HepG2 (cell line): ENCODE measurements around the gene GRIK3. TPM values are rescaled to one million over a fixed set of nuclear protein-coding genes. Genes with fewer than 3 reads are reported as not detected.

Experiments
- ATAC-seq: fragments of 200-7000 bp; cut with Tn5 transposase; 3 replicates; pipeline ENCODE4 v1.9.1; 2020; ENCODE audit warnings: mild to moderate bottlenecking, moderate library complexity
- BruUV-seq: library from RNA; stranded (reverse); fragments of 400-500 nt; replicated peaks from 2 replicates; lab custom pipeline; 2021; lab: Mats Ljungman, UMichigan
- CTCF ChIA-PET: fragments of 300-600 bp; formaldehyde crosslinking; extraction: SDS; loops from one replicate; lab custom pipeline; 2021; ENCODE audit warnings: low total read pairs, inconsistent platforms, low intra/inter-chr PET ratio; lab: Yijun Ruan, JAX
- POLR2A ChIA-PET: fragments of 350-600 bp; sonication (Branson Sonifier 250); formaldehyde crosslinking; loops from one replicate; lab custom pipeline; 2020; ENCODE audit warnings: antibody characterized with exemption, inconsistent platforms; lab: Yijun Ruan, JAX
- DNase-seq: peaks from one replicate; pipeline ENCODE4 v3.0.0-alpha.2; 2015; ENCODE audit warnings: low spot score
- FAIRE-seq: peaks from 3 replicates; lab custom pipeline; 2011; peaks lifted over from hg19 to GRCh38; lab: Jason Lieb, UNC
- H2AFZ ChIP-seq: one replicate; pipeline ENCODE4 v1.6.1; 2011; ENCODE audit warnings: low read length, inconsistent platforms
- H3K27ac ChIP-seq: fragments of 300-600 bp; 3 replicates; pipeline ENCODE4 v1.8.0; 2011; ENCODE audit warnings: mixed run types, mild to moderate bottlenecking, mixed read lengths, low read length, inconsistent platforms; ENCODE audit not compliant: insufficient read depth; ENCODE audit errors: extremely low read length
- H3K27me3 ChIP-seq, 2 experiments: fragments of 200-600 bp in 1 of 2; 2 replicates in 1 of 2; 3 replicates in 1 of 2; pipeline versions ENCODE4 v1.6.0 to v1.8.0; 2011; ENCODE audit warnings: low read length in 2 of 2, mild to moderate bottlenecking in 2 of 2, moderate library complexity in 2 of 2, inconsistent platforms in 1 of 2; ENCODE audit not compliant: insufficient read depth in 2 of 2, control insufficient read depth in 1 of 2
- H3K36me3 ChIP-seq, 2 experiments: fragments of 200-600 bp in 1 of 2; replicated peaks in 1 of 2; 2 replicates in 1 of 2; 3 replicates in 1 of 2; pipeline versions ENCODE4 v1.5.1 to v1.8.0; 2011; ENCODE audit warnings: low read length in 2 of 2, inconsistent platforms in 1 of 2; ENCODE audit not compliant: insufficient read depth in 2 of 2, control insufficient read depth in 1 of 2
- H3K4me1 ChIP-seq: 2 replicates; pipeline ENCODE4 v1.5.1; 2012; ENCODE audit warnings: low read length, inconsistent platforms; ENCODE audit not compliant: insufficient read depth
- H3K4me2 ChIP-seq: 2 replicates; pipeline ENCODE4 v1.6.0; 2011; ENCODE audit warnings: low read depth, low read length, inconsistent platforms
- H3K4me3 ChIP-seq, 3 experiments: fragments of 200-600 bp in 1 of 3; sonication (generic), shearing (Covaris generic) in 1 of 3; replicated peaks in 1 of 3; 2 replicates each; pipeline ENCODE4 v1.5.1; 2011 to 2016; ENCODE audit warnings: low read length in 3 of 3, inconsistent platforms in 2 of 3, low read depth in 2 of 3, mild to moderate bottlenecking in 2 of 3, control low read depth in 1 of 3, mixed read lengths in 1 of 3; ENCODE audit not compliant: insufficient read depth in 1 of 3
- H3K79me2 ChIP-seq: one replicate; pipeline ENCODE4 v1.6.1; 2011; ENCODE audit warnings: low read length, inconsistent platforms; ENCODE audit not compliant: insufficient read depth
- H3K9ac ChIP-seq: 2 replicates; pipeline ENCODE4 v1.6.0; 2011; ENCODE audit warnings: mild to moderate bottlenecking, low read depth, low read length, inconsistent platforms; ENCODE audit not compliant: insufficient read depth
- H3K9me3 ChIP-seq: 2 replicates; pipeline ENCODE4 v1.5.1; 2012; ENCODE audit warnings: mild to moderate bottlenecking, low read length
- H4K20me1 ChIP-seq: 2 replicates; pipeline ENCODE4 v1.6.0; 2011; ENCODE audit warnings: inconsistent platforms, mild to moderate bottlenecking, low read length, moderate library complexity; ENCODE audit not compliant: insufficient read depth
- HOXA5 ChIP-seq: sonication (generic); formaldehyde crosslinking; IDR thresholded peaks from 2 replicates; pipeline ENCODE4 v1.4.0; 2020; ENCODE audit warnings: missing genetic modification reagents
- WGBS: methylation state at CpG from one replicate; pipeline ENCODE4 v1.1.6; 2017; ENCODE audit warnings: low lambda C conversion rate; 5-methylcytosine and 5-hydroxymethylcytosine counted together
- in situ Hi-C: cut with HindIII; loops from 2 replicates; pipeline ENCODE4 v1.10.0; 2017; ENCODE audit warnings: low pct_unique_long_range_greater_than_20kb; ENCODE audit not compliant: extremely low pct_ligation_motif_present
- intact Hi-C: fragments of 100-400 bp; cut with micrococcal nuclease; formaldehyde crosslinking; loops from one replicate; pipeline ENCODE4 v1.10.0; 2022; ENCODE audit not compliant: unreplicated experiment
- polyA plus RNA-seq, 8 experiments: library from polyadenylated mRNA; depleted of rRNA in 3 of 8; stranded (reverse) in 7 of 8; unstranded in 1 of 8; fragments of >200 nt; fragmentation: Illumina TruSeq in 4 of 8; extraction: Trizol in 4 of 8; gene quantifications; 2 replicates each; pipeline versions ENCODE4 v1.2.1 to v1.2.3, GENCODE V29; 2011 to 2016; ENCODE audit warnings: low read depth in 4 of 8, missing spikeins in 1 of 8, mixed read lengths in 1 of 8; ENCODE audit not compliant: insufficient read depth in 1 of 8
- total RNA-seq, 5 experiments: library from RNA; depleted of rRNA; stranded (reverse); fragments of >200 nt; fragmentation: Illumina TruSeq; extraction: Trizol; gene quantifications; 2 replicates each; pipeline ENCODE4 v1.2.3, GENCODE V29; 2016; ENCODE audit warnings: low read depth in 1 of 5
- TF ChIP-seq, protein P1 (sequence below): sonication (generic); formaldehyde crosslinking; IDR thresholded peaks from 2 replicates; pipeline ENCODE4 v1.4.0; 2020; ENCODE audit warnings: missing genetic modification reagents
- TF ChIP-seq, protein P2 (sequence below): sonication (generic); formaldehyde crosslinking; IDR thresholded peaks from 2 replicates; pipeline ENCODE4 v1.4.0; 2020; ENCODE audit warnings: missing genetic modification reagents
- TF ChIP-seq, protein P3 (sequence below): sonication (generic); formaldehyde crosslinking; IDR thresholded peaks from 2 replicates; pipeline ENCODE4 v1.8.1; 2023; ENCODE audit warnings: mild to moderate bottlenecking, missing genetic modification reagents, borderline replicate concordance

The GRIK3 gene
- total and polyA plus RNA-seq, 2 of the 13 experiments (the other 11 are each of a cell fraction or from before 2014, with no cell fraction given): not detected

DNA sequence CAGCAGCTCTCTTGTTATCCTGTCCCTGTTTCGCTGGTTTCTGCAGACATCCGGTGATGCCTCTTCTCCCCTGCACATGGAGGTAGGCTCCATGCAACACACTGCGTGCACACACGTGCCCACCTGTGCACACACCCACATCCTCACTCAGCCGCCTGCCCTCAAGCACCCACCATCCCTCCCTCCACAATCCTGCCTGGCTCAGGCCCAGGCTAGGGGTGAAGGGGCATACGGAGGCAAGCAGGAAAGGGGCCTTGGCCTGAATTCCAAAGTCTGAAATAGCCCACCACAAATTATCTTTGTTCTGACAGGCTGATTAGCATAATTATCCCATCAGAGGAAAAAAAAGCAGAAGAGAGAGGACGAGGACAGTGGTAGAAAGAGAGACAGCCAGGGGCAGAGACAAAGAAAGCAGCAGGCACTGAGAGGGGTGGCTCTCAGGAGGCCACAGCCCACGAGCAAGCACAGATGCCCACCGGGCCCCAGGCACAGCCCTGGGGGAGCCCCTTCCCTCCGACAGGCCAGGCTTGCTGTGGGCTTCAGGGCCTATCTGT, 73.2 kb downstream of the GRIK3 start:
- TF ChIP-seq, protein P1, sequence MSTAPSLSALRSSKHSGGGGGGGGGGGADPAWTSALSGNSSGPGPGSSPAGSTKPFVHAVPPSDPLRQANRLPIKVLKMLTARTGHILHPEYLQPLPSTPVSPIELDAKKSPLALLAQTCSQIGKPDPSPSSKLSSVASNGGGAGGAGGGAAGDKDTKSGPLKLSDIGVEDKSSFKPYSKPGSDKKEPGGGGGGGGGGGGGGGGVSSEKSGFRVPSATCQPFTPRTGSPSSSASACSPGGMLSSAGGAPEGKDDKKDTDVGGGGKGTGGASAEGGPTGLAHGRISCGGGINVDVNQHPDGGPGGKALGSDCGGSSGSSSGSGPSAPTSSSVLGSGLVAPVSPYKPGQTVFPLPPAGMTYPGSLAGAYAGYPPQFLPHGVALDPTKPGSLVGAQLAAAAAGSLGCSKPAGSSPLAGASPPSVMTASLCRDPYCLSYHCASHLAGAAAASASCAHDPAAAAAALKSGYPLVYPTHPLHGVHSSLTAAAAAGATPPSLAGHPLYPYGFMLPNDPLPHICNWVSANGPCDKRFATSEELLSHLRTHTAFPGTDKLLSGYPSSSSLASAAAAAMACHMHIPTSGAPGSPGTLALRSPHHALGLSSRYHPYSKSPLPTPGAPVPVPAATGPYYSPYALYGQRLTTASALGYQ (CRISPR knock-in tag): no peak
- TF ChIP-seq HOXA5 (CRISPR knock-in tag): no peak
- TF ChIP-seq, protein P2, sequence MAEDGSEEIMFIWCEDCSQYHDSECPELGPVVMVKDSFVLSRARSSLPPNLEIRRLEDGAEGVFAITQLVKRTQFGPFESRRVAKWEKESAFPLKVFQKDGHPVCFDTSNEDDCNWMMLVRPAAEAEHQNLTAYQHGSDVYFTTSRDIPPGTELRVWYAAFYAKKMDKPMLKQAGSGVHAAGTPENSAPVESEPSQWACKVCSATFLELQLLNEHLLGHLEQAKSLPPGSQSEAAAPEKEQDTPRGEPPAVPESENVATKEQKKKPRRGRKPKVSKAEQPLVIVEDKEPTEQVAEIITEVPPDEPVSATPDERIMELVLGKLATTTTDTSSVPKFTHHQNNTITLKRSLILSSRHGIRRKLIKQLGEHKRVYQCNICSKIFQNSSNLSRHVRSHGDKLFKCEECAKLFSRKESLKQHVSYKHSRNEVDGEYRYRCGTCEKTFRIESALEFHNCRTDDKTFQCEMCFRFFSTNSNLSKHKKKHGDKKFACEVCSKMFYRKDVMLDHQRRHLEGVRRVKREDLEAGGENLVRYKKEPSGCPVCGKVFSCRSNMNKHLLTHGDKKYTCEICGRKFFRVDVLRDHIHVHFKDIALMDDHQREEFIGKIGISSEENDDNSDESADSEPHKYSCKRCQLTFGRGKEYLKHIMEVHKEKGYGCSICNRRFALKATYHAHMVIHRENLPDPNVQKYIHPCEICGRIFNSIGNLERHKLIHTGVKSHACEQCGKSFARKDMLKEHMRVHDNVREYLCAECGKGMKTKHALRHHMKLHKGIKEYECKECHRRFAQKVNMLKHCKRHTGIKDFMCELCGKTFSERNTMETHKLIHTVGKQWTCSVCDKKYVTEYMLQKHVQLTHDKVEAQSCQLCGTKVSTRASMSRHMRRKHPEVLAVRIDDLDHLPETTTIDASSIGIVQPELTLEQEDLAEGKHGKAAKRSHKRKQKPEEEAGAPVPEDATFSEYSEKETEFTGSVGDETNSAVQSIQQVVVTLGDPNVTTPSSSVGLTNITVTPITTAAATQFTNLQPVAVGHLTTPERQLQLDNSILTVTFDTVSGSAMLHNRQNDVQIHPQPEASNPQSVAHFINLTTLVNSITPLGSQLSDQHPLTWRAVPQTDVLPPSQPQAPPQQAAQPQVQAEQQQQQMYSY (CRISPR knock-in tag): no peak
- TF ChIP-seq, protein P3, sequence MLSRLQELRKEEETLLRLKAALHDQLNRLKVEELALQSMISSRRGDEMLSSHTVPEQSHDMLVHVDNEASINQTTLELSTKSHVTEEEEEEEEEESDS (CRISPR knock-in tag): no peak
- no peaks in the 10 kb centered on the region for H3K79me2 ChIP-seq
- no TSS peak for BruUV-seq
- CTCF ChIA-PET: no interaction called here
- ATAC-seq: no peak
- peaks cover 0 to 3% of the 10 kb centered on the region in 2 experiments; a peak in 2 of 5 replicates for H3K27me3 ChIP-seq
- no peak overlapping the region for H2AFZ ChIP-seq
- no peaks in the 10 kb centered on the region for H3K36me3 ChIP-seq
- H3K4me1 ChIP-seq: no peaks in the 10 kb centered on the region
- H3K27ac ChIP-seq: no peak overlapping the region
- H3K4me2 ChIP-seq: no peak overlapping the region
- WGBS: 5% methylated on average over 8 of the region's 10 CpGs
- no peak for DNase-seq
- H3K9ac ChIP-seq: no peak overlapping the region
- H4K20me1 ChIP-seq: 0 out of 2 replicates have a peak, but pooled peaks cover 2% of the 10 kb centered on the region
- POLR2A ChIA-PET: no interaction called here
- in situ Hi-C loops (no loop called here), intact Hi-C loops (no loop called here)
- no peak for FAIRE-seq
- H3K4me3 ChIP-seq: no peak overlapping the region
- H3K9me3 ChIP-seq: no peaks in the 10 kb centered on the region
